CD14-positive monocyte (primary cell): ENCODE data around the gene RSAD2. TPM values are rescaled to one million over a fixed set of nuclear protein-coding genes. Genes with fewer than 3 reads are reported as not detected.

Experiments used
- DNase-seq, 3 donors: peaks; one replicate each; pipeline ENCODE4 v3.0.0-alpha.2; 2011 to 2022
- H2AFZ ChIP-seq: 2 replicates; pipeline ENCODE4 v1.6.0; 2012; ENCODE audit warnings: mild to moderate bottlenecking, low read depth, low read length, inconsistent platforms; ENCODE audit not compliant: insufficient read depth, poor library complexity, severe bottlenecking
- H3K27ac ChIP-seq, 2 donors: 1 replicate in 1 of 2; 2 replicates in 1 of 2; pipeline ENCODE4 v1.5.1; 2012 to 2013; ENCODE audit warnings: low read length in 2 of 2, control low read depth in 1 of 2, inconsistent platforms in 1 of 2, low read depth in 1 of 2, mild to moderate bottlenecking in 1 of 2
- H3K27me3 ChIP-seq, 2 donors: one replicate each; pipeline versions ENCODE4 v1.6.0 to v1.6.1; 2011 to 2013; ENCODE audit warnings: low read length in 2 of 2; ENCODE audit not compliant: control insufficient read depth in 2 of 2, insufficient read depth in 2 of 2
- H3K36me3 ChIP-seq, 2 donors: replicated peaks in 1 of 2; 1 replicate in 1 of 2; 2 replicates in 1 of 2; pipeline versions ENCODE4 v1.5.1 to v1.6.1; 2012 to 2013; ENCODE audit warnings: low read length in 2 of 2, control low read depth in 1 of 2, inconsistent platforms in 1 of 2, mild to moderate bottlenecking in 1 of 2; ENCODE audit not compliant: insufficient read depth in 2 of 2, control insufficient read depth in 1 of 2
- H3K4me1 ChIP-seq, 2 donors: 1 replicate in 1 of 2; 2 replicates in 1 of 2; pipeline versions ENCODE4 v1.5.1 to v1.6.1; 2012 to 2013; ENCODE audit warnings: low read length in 2 of 2, control low read depth in 1 of 2, inconsistent platforms in 1 of 2, mild to moderate bottlenecking in 1 of 2, moderate library complexity in 1 of 2; ENCODE audit not compliant: insufficient read depth in 2 of 2, control insufficient read depth in 1 of 2
- H3K4me2 ChIP-seq: replicated peaks from 2 replicates; pipeline ENCODE3; 2012; ENCODE audit warnings: low read length, moderate library complexity, mild to moderate bottlenecking; ENCODE audit not compliant: poor library complexity, severe bottlenecking; ENCODE audit errors: extremely low read depth
- H3K4me3 ChIP-seq, 3 experiments: fragments of 200-600 bp in 1 of 3; sonication (generic) in 1 of 3; replicated peaks in 1 of 3; 1 replicate in 2 of 3; 2 replicates in 1 of 3; pipeline ENCODE4 v1.5.1; 2011 to 2013; ENCODE audit warnings: low read length in 3 of 3, mild to moderate bottlenecking in 3 of 3, control low read depth in 2 of 3, low read depth in 2 of 3, inconsistent platforms in 1 of 3, moderate library complexity in 1 of 3
- H3K79me2 ChIP-seq: 2 replicates; pipeline ENCODE4 v1.6.0; 2012; ENCODE audit warnings: mild to moderate bottlenecking, control low read depth, inconsistent platforms, low read length, moderate library complexity; ENCODE audit not compliant: insufficient read depth
- H3K9ac ChIP-seq: 2 replicates; pipeline ENCODE4 v1.6.0; 2017; ENCODE audit warnings: low read length, mild to moderate bottlenecking; ENCODE audit not compliant: insufficient read depth, poor library complexity, severe bottlenecking
- H3K9me3 ChIP-seq, 2 donors: replicated peaks in 1 of 2; 1 replicate in 1 of 2; 2 replicates in 1 of 2; pipeline versions ENCODE4 v1.5.1 to v1.6.1; 2012 to 2013; ENCODE audit warnings: low read length in 2 of 2, control low read depth in 1 of 2; ENCODE audit not compliant: control insufficient read depth in 1 of 2, insufficient read depth in 1 of 2
- H4K20me1 ChIP-seq: 2 replicates; pipeline ENCODE4 v1.6.0; 2012; ENCODE audit warnings: mild to moderate bottlenecking, low read length, control low read depth, moderate library complexity; ENCODE audit not compliant: insufficient read depth
- H3K27ac Mint-ChIP-seq, 7 donors: one replicate each; pipeline ENCODE4 v1.8.0; 2020; ENCODE audit warnings: mild to moderate bottlenecking in 7 of 7, mixed read lengths in 7 of 7, moderate library complexity in 6 of 7, inconsistent platforms in 2 of 7
- H3K27me3 Mint-ChIP-seq, 3 donors: one replicate each; pipeline ENCODE4 v1.8.0; 2021 to 2022; ENCODE audit warnings: low read depth in 3 of 3, mild to moderate bottlenecking in 3 of 3, mixed read lengths in 3 of 3, moderate library complexity in 3 of 3, inconsistent platforms in 1 of 3
- H3K36me3 Mint-ChIP-seq, 2 donors: one replicate each; pipeline ENCODE4 v1.8.0; 2020; ENCODE audit warnings: mixed read lengths in 2 of 2, inconsistent platforms in 1 of 2, mild to moderate bottlenecking in 1 of 2
- H3K4me1 Mint-ChIP-seq: one replicate; pipeline ENCODE4 v1.8.0; 2020; ENCODE audit warnings: mild to moderate bottlenecking, mixed read lengths
- H3K4me3 Mint-ChIP-seq, 2 donors: one replicate each; pipeline ENCODE4 v1.8.0; 2020; ENCODE audit warnings: mild to moderate bottlenecking in 2 of 2, mixed read lengths in 2 of 2, moderate library complexity in 1 of 2
- H3K9me3 Mint-ChIP-seq, 7 donors: one replicate each; pipeline ENCODE4 v1.8.0; 2020 to 2022; ENCODE audit warnings: mixed read lengths in 7 of 7, mild to moderate bottlenecking in 6 of 7, moderate library complexity in 6 of 7, inconsistent platforms in 2 of 7
- CTCF ChIP-seq: fragments of 200-600 bp; IDR thresholded peaks from one replicate; pipeline ENCODE4 v1.8.0; 2022; ENCODE audit warnings: antibody characterized with exemption, mild to moderate bottlenecking
- WGBS: methylation state at CpG from one replicate; pipeline ENCODE4 v1.1.5; 2013; ENCODE audit warnings: missing lambda C conversion rate; ENCODE audit not compliant: insufficient coverage; 5-methylcytosine and 5-hydroxymethylcytosine counted together
- intact Hi-C, 2 donors: fragments of 100-400 bp; cut with micrococcal nuclease; formaldehyde crosslinking; loops; one replicate each; pipeline versions ENCODE4 v1.15.0 to v1.15.1; 2023
- polyA plus RNA-seq, 3 donors: library from polyadenylated mRNA; depleted of rRNA in 1 of 3; unstranded in 2 of 3; stranded (reverse) in 1 of 3; fragments of 300-500 nt in 2 of 3; fragments of >200 nt in 1 of 3; fragmentation: Illumina TruSeq in 2 of 3; gene quantifications; 1 replicate in 2 of 3; 2 replicates in 1 of 3; pipeline ENCODE4 v1.2.3, GENCODE V29; 2012 to 2021

RSAD2 gene
- polyA plus RNA-seq, 3 donors, result 6.0 to 12.6 (median 10.3) TPM

DNA sequence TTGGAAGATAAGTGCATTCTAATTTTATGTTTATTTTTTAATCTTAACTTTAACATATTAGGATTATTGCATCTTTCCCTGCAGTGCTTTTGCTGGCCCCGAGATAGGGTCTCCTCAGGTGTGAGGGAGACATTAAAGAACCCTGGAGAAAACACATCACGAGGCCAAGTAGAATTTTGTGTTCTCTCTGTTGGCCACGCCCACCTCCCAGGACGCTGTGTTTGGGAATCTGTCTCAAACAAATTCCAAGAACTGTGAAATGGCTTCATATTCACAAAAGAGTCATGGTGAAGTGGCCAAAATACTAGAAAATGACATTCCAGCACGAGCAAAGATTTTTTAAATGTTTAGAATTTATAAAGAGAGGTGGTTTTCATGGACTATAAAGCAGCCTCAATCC is 67.0 kb downstream of the RSAD2 start:
- Histone ChIP-seq H3K4me3 (no peak overlapping the region), H3K36me3 (peaks cover 0 to 5% of the 10 kb centered on the region in 2 donors), H2AFZ (peak overlapping the region; percentile 64), H4K20me1 (no peaks in the 10 kb centered on the region), H3K4me2 (peak overlapping the region; percentile 19), H3K4me1 (peaks cover 12 to 14% of the 10 kb centered on the region in 2 donors), H3K27ac (no peak overlapping the region), H3K27me3 (no peaks in the 10 kb centered on the region), H3K79me2 (no peaks in the 10 kb centered on the region), H3K9me3 (no peaks in the 10 kb centered on the region), H3K9ac (no peak overlapping the region)
- Mint-ChIP-seq H3K4me1 (peaks cover 23% of the 10 kb centered on the region), H3K9me3 (peaks cover 0 to 1% (median 0%) of the 10 kb centered on the region in 7 donors), H3K4me3 (no peak overlapping the region), H3K27ac (no peak overlapping the region), H3K27me3 (no peaks in the 10 kb centered on the region), H3K36me3 (peaks cover 27 to 32% of the 10 kb centered on the region in 2 donors)
- no peak for TF ChIP-seq CTCF
- no peak for DNase-seq
- 100% methylated on average over 2 of the region's 5 CpGs for WGBS
- intact Hi-C loops, result no loop called here

DNA sequence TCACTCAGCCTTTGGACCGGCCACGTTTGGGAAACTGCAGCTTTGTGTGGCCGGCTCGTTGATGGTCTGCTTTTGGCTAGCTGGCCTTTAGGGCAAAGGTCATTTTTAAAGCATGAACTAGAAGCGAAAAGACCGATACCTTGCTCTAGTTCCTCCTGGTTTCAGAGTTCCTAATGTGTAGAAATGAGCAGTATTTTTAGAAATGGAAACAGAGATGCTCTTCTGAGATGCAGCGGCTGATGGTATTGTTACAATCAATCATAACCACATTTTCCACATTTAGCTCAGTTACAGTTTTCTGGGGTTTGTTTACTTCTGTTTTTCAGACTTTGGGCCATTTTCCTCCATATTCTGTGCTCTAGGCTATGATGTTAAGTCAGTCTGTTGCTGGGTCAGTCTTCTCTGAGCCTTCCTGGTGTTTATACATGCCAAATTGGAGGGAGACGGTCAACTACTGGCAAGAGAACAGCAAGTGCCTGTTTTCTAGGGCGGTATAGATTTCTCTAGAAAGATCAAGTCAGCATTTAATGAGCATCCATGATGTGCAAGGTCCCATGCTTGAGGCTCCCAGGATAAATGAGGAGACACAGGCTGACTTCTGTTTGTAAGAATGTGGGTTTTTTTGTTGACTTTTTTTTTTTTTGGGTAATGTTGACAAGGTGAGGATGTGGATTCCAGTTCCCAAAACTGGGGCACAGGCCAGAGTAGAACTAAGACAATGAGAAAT is 67.7 kb downstream of the RSAD2 start:
- Histone ChIP-seq H3K36me3 (peaks cover 0 to 5% of the 10 kb centered on the region in 2 donors), H3K9ac (no peak overlapping the region), H4K20me1 (no peaks in the 10 kb centered on the region), H3K9me3 (no peaks in the 10 kb centered on the region), H2AFZ (peak overlapping the region; percentile 64), H3K79me2 (no peaks in the 10 kb centered on the region), H3K4me2 (peak overlapping the region; percentile 19), H3K4me1 (peaks cover 12 to 14% of the 10 kb centered on the region in 2 donors), H3K27me3 (no peaks in the 10 kb centered on the region), H3K27ac (no peak overlapping the region), H3K4me3 (no peak overlapping the region)
- no peak for TF ChIP-seq CTCF
- intact Hi-C loops, result no loop called here
- Mint-ChIP-seq H3K4me1 (peaks cover 23% of the 10 kb centered on the region), H3K27ac (peak overlapping the region in 3 of 7 donors; percentile 11 to 54 (median 44)), H3K27me3 (no peaks in the 10 kb centered on the region), H3K36me3 (peaks cover 27 to 32% of the 10 kb centered on the region in 2 donors), H3K4me3 (no peak overlapping the region), H3K9me3 (peaks cover 0 to 1% (median 0%) of the 10 kb centered on the region in 7 donors)
- DNase-seq, result no peak
- 57% methylated on average over 7 of the region's 9 CpGs for WGBS
